Prostate gland (tissue), 2 donors: ENCODE results near the gene RNU6-1.

Experiments used
- POLR2AphosphoS5 ChIP-seq: sonication (generic); formaldehyde crosslinking; IDR thresholded peaks from one replicate; pipeline ENCODE4 v1.6.1; 2017; ENCODE audit warnings: antibody characterized with exemption
- TF ChIP-seq, protein P1 (sequence below), 4 experiments: fragments of 200-600 bp in 2 of 4; fragments of 450-650 bp in 2 of 4; sonication (generic) in 2 of 4; IDR thresholded peaks; 1 replicate in 3 of 4; 2 replicates in 1 of 4; pipeline ENCODE4 v1.5.1; 2016 to 2019; ENCODE audit warnings: antibody characterized with exemption in 4 of 4, mild to moderate bottlenecking in 2 of 4, moderate library complexity in 2 of 4

DNA sequence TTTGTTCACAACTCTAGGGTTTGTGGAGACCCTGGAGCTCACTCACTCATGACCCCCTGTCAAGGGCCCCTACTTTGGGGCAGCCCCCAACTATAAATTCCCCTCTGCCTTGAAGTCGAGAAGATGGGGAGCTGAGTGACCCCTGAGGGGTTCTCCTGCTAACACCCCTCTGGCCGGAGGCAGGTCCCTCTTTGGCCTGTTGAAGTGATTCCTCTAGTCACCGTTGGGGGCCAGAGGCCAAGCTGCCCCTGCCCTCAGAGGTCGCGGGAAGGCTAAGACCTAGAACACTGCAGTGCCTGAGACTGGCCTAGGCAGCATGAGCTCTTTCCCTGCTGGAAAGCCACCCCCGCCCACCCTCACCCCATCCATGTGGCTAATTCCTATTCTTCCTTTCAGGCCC is 30.0 kb downstream of the RNU6-1 start:
- TF ChIP-seq, protein P1, sequence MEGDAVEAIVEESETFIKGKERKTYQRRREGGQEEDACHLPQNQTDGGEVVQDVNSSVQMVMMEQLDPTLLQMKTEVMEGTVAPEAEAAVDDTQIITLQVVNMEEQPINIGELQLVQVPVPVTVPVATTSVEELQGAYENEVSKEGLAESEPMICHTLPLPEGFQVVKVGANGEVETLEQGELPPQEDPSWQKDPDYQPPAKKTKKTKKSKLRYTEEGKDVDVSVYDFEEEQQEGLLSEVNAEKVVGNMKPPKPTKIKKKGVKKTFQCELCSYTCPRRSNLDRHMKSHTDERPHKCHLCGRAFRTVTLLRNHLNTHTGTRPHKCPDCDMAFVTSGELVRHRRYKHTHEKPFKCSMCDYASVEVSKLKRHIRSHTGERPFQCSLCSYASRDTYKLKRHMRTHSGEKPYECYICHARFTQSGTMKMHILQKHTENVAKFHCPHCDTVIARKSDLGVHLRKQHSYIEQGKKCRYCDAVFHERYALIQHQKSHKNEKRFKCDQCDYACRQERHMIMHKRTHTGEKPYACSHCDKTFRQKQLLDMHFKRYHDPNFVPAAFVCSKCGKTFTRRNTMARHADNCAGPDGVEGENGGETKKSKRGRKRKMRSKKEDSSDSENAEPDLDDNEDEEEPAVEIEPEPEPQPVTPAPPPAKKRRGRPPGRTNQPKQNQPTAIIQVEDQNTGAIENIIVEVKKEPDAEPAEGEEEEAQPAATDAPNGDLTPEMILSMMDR (IDR thresholded peaks at IDR 0.05): no peak
- TF ChIP-seq POLR2AphosphoS5: no peak
